GM20431 (cell line): ENCODE measurements around the gene PMPCB.

Source experiments
- in situ Hi-C: fragments of 300-500 bp; cut with MseI, MboI; formaldehyde crosslinking; loops from one replicate; pipeline ENCODE4 v1.15.0; 2020; ENCODE audit warnings: low sequenced_read_pairs; ENCODE audit not compliant: unreplicated experiment

Gene PMPCB

DNA sequence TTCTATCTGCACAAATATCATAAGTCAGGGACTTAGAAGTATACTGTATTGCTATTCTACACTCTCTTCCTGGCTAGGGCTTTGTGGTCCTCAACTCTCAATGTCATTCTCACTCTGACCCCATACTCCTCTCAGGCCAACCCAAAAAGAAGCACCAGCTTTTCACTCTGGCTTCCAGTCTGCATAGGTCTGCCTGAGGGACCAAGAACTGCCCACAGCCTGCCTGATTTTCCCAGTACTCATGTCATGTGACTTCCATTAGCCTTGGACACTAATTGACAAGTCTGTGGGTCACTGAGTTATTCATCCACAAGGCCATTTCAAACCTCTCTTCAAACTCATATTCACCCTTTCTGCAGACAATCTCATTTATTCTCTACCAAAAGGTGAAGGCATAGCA lies 19.8 kb downstream of the PMPCB start:
- in situ Hi-C loops = no loop called here

DNA sequence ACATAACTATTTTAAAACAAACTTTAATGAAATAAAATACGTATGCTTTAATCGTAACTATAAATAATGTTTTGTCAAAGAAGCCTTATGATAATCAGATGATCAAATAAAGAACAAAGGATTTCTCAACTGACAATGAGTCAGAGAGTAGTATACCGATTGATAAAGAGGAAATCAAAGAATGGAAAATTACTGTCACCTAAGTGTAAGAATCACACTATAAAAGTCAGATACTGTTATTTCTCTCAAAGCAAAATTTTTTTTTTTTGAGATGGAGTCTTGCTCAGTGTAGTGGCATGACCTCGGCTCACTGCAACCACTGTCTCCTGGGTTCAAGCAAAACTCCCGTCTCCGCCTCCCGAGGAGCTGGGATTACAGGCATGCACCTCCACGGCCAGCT lies 28.5 kb downstream of the PMPCB start:
- in situ Hi-C loops = no loop called here

DNA sequence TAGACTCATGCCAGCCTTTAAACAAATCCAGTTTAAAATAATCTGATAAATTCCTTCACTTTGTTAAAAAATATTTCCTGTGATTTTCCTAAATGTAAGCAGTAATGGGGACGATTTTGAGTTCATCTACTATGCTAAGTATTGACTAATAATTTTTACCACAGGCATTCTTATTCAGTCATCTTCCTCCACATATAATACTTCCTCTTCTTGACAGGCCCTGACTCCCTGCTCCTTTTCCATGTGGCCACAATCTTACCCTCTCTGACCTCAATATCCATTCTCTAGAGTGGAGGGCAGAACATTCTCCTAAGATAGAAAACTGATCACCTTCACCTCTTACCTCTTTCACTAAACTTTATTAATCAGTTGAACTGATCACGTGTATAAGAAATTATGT lies 39.5 kb downstream of the PMPCB start:
- in situ Hi-C loops = no loop called here

DNA sequence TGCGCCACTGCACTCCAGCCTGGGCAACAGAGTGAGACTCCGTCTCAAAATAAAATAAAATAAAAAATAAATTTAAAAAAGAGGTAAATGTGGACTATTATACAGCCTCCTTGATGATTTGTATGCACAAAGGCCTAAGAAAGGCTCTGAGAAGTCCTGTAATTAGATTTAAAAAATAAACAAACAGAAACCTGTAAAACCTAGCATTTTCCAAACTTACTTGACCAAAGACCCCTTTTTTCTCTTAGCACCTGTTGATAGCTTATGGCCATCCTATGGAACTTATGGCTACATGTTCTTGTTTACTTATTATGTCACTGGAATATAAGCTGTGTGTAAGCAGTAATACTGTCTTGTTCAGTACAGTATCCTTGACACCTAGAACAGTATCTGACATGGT lies 41.6 kb downstream of the PMPCB start:
- in situ Hi-C loops = no loop called here

DNA sequence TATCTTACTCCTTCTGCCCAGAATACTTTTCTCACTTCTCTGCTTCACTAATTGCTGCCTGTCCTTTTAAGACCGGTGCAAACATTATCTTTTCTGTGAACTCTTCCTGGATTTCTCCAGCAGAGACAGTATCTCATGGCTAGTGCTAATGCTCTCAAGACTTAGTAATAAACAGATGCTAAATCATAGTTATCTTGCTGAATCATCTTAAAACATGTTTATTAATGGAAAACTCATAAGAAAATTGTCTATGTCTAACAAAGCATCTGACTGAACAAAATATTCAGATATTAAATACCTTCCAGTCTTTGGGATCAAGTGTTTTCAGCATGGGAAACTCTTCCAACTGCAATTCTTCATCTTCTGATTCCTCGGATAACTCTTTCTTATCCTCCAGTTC lies 44.2 kb downstream of the PMPCB start:
- in situ Hi-C loops = no loop called here

DNA sequence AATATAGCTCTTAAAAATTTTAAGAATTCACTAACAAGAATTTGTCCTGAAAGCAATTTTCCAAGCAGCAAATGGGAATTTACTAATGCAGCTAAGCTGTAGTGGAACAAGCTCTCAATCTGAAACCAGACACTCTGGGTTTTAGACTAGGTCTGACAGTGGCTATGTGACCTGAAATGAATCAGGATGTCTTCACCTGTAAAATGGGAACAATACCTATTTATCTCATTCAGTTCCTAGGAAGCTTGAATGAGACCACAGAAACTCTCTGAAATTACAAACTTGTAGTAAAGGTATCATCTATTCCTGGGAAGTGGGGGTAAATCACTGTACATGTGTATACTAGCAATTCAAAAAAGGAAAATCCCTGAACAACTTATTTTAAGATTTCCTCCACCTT lies 46.1 kb downstream of the PMPCB start:
- in situ Hi-C loops = no loop called here

DNA sequence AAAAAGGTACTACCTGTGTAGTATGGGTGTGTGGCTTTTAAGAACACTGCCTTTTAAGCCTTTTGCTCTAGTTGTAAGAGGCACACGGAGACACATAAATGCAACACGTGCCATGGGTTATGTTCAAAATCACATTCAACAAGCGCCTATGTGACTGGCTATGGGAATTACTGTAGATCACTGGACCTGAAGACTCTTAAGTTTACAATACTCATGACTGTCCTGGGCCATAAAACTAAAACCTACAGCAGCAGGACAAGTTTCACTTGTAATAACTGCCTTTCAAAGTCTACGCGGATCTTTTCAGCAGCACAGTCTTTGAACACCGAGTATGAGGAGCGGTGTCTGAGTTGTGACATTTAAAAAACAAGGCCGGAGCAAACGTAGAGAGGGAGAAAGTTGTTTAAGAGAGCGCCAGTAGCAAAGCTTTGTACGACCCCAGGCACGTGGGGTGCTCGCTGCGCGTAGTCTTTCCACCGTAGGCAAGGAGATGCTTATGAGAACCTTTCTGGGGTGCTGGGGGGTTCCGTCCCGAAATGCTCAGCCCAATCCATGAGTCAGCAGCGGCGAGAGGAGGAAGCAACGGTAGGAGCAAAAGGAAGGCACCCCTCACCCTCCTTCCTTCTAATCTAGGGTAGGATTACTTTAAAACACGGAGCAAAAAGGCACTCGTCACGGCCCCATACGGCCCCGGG lies 46.7 kb downstream of the PMPCB start:
- in situ Hi-C loops = no loop called here

DNA sequence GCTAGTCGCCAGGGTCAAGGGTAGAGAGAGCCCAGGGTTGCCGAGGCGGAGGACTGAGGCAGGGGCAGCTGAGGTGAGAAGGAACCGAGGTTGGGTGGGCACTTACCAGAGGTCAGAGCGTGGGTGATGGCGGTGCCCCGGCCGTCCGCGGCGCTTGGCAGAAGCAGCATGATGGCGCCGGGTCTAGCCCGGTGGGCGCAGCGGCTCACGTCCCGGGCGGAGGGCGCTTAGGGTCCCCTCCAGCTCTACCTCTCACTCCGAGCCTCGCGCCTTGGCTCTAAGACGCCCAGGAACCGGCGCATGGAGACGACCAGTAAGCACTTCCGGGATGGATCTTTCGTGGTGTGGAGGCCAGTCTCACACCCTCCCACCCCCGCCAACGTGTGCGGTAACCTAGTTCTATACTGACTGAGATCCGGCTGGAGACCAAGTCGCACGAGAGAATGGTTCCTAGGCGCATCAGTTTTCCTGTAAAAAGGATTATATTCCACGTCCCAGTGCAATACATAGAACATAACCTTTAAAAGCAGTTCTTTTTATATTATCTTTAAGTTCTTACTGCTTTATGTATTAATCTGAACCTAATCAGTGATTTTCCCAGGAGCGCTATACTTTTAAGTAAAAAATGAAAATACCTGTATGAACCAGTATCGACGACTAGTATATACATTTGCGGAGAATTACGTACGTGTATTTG lies 47.4 kb downstream of the PMPCB start, which contains the start of gene DNAJC2:
DNAJC2 (minus strand) TSS at position 315 of the 697 bp plus-strand sequence; CDS start at position 170, 145 bp downstream.
- in situ Hi-C loops = no loop called here

DNA sequence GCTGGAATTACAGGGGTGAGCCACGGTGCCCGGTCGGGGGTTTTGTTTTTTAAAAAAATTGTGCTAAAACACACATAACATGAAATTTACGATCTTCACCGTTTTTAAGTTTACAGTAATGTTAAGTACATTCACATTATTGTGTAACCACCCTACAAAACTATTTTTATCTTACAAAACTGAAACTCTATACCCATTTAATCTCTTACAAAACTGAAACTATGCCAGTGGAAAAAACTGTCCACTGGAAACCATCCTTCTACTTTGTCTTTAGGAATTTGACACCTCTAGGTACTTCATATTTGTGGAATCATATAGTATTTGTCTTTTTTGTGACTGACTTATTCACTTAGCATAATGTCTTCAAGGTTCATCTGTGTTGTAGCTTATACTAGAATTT lies 49.2 kb downstream of the PMPCB start:
- in situ Hi-C loops = no loop called here

DNA sequence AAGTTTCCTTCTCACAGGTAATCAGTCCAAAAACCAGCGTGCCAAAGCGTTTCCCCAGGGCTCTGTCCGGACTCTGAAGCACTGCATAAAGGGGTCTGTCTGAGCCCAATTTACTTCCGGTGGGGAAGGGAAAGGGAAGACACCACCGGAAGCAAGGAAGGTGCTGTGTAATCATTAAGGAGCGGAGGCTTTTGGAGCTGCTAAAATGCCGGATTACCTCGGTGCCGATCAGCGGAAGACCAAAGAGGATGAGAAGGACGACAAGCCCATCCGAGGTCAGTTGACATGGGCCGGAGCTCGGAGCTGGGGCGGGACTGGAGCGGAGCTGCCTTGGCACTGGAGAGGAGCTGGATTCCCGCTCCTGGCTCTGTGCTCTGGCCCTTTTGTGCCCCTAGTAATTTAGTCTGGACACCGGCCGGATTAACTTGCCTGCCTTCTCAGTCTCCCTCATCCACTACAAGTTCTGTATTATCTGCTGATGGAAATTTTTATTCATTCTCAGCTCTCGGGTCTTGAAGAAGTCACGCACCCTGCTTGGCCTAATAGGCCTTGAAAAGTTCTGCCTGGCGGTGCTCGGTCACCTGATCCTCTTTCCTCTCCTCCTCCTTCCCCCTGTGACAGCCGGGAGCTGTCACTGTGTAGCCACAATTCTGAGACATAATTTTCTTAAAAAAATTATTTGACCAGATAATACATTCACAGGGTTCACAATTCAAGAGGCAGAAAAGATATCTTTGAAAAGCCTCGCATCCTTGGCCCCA lies 50.5 kb downstream of the PMPCB start, which contains the start of gene PSMC2:
PSMC2 (plus strand) TSS at position 137 of the 761 bp plus-strand sequence; CDS start at position 206, 69 bp downstream.
- in situ Hi-C loops = no loop called here

DNA sequence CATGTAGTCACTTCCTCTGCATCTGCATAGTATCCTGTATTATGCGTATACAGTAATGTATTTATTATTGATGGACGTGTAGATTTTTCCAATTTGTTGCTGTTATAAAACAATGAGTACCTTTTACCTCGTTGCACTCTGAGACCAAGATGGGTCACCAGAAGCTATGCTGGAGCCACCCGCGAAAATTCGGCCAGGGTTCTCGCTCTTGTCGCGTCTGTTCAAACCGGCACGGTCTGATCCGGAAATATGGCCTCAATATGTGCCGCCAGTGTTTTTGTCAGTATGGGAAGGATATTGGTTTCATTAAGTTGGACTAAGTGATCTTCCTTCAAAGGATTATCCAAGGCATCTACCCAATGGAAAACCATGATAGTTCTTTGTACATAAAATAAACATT lies 51.2 kb downstream of the PMPCB start:
- in situ Hi-C loops = no loop called here

DNA sequence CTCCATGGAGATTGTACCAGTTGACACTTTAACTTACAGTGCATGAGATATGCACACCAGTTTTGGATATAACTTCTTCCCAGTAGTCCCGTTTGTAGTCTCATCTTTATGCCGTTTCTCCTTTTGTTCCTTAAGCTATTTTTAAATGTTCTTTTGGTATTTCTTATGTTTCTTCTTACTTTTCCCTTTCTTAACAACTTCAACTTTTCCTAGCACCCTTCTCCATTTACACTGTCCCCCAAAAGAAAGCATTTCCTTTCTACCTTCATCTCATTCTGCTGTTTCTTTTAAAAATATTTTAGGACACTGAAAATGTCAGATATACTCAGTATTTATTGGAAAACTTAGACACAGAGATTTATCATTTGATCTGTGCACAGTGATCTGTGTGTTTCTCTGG lies 51.7 kb downstream of the PMPCB start:
- in situ Hi-C loops = no loop called here

DNA sequence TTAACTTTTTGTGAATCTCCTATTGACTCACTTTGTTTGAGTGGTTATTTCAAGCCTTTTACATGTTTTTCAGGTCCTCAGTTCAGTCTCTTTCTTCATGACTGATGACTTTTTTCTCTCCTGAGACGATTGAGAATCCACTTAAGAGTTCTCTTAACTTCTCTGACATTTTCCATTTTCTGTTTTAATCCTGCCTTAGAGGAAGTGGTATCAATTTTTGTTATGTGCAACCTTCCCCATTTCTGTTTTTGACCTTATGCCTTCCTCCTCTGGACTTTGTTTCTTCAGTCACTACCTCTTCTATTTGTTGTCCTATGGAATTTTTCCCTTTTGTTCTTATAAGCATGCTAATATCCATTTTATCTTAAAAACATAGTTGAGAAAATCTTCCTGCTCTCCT lies 52.6 kb downstream of the PMPCB start:
- in situ Hi-C loops = no loop called here
